HG03025 (cell line): ENCODE results near the gene WDR76.

Source experiments
- ATAC-seq: cut with Tn5 transposase; IDR thresholded peaks from one replicate; pipeline ENCODE4 v1.9.1; 2021; ENCODE audit warnings: mild to moderate bottlenecking, moderate library complexity; ENCODE audit not compliant: unreplicated experiment, low FRiP score

The WDR76 gene

GRCh38 chr15:43908516-43909050, 81.8 kb downstream of the WDR76 start:
- no peak for ATAC-seq

DNA sequence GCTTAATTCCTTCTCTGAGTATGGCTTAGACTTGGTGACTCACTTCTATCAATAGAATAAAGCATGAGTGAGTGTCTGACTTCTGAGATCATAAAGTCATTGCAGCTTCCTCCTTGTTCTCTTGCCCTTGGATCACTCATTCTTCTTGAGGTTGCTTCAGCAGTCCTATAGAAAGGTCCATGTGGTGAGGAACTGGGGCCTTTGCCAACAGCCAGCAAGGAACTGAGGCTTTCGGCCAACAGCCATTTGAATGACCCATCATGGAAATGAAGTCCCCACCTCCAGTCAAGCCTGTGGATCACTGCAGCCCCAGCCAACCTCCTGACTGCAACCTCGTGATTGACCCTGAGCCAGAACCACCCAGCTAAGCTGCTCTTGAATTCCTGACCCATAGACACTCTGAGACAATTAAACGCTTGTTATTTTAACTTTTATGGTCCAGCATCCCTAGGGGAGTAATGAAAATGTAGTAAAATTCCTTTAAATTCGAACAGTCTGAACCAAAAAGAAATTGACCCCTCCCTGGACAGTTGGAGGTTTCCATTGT, 84.5 kb downstream of the WDR76 start:
- no peak for ATAC-seq

DNA sequence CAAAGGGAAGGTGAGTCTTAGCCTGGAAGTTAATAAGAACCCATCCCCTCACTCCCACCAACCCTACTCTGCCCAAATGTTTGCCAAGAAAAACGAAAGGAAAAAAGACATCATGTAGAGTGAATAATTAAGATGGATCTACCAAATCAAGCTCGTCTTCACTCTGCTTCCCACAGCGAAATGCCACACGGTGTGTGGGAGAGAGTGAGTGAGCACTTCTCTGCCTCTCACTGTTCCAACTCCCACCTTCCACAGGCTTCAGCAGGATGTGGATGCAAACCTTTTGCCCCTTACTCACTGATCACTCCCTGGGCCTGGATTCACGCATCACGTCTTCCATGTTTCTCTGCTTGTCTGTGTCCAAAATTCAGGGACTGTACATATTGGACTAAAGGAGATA, 85.4 kb downstream of the WDR76 start:
- ATAC-seq, result no peak

DNA sequence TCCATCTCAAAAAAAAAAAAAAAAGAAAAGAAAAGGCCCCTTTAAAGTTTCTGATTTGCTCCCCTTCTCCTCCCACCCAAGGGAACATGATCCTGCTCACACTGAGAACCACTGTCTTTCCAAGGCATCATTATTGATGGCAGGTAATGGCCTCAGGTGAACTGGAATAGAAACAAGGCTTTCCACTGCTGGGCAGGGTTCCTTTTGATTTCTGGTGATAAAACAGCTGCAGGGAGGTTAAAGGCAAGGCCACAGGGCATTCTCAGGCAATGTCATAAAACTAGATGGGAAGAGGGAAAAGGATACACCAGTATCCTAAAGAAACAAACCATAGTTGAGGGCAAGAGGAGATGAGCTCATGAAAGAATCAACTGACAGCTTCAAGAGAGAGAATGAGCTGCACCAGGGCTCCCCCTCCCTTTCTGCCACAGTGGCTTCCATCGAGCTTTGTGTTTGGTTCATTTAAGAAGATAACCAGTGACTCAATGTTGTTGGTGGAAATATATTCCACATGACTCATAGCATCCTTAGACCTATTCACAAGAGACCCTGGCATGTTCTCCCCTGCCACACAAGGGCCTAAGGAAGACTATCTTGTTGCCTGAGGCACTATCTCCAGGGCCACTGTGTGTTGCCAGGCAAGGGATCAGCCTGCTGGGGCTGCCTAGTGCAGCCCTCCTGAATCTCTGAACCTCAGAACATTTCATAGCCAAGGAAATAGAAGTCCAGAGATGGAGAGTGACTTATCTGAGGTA, 86.4 kb downstream of the WDR76 start:
- no peak for ATAC-seq

GRCh38 chr15:43913941-43914340, 87.1 kb downstream of the WDR76 start:
- no peak for ATAC-seq

DNA sequence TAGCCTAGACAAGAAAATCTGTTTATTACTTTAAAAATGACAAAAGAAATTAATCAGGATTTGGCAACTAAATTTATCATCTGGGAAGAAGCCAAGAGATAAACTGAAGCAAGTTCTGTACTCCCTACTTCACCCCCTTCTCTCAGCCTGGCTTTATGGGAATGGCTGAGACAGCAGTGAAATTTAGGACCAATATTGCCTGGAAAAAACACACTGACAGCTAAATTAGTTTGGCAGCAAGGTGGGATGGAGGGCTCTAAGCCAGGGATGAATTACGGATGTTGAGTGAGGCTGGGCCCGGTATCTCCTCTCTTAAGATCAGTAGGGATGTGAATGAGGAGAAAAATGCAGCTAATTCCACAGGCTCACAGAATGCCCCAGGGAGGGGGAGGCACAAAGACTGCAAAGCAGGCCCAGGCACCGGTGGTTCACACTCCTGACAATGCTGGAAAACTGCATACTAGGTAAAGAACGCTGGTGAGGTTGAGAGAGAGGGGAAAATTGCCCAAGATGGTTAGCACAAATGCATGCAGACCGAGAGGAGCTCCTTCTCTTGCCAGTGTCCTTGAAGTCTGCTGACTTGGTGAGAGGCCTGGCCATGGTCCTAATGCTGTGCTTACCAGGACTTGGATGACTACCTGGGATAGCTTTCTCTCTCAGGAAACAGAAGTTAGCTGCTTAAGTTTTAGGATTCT, 89.0 kb downstream of the WDR76 start:
- no peak for ATAC-seq

- ATAC-seq, result no peak
Observed at GRCh38 chr15:43916326-43916660, 89.5 kb downstream of the WDR76 start.
